ENCODE data around the gene BABAM2. TPM values are rescaled to one million over a fixed set of nuclear protein-coding genes. Genes with fewer than 3 reads are reported as not detected.
A peak's percentile ranks its signal among the peaks of the same experiment; 100 is the strongest.

BABAM2 gene
- polyA plus RNA-seq, 3 donors = 33.2 to 52.8 (median 49.3) TPM

GRCh38 chr2:28063492-28063962 is 173.0 kb downstream of the BABAM2 start:
- Histone ChIP-seq H4K20me1 (ENCODE audit: insufficient read depth, low read length) (no peaks in the 10 kb centered on the region), H3K27me3 (ENCODE audit: control insufficient read depth in 2 of 2, insufficient read depth in 2 of 2, low read length in 2 of 2) (no peaks in the 10 kb centered on the region), H3K4me1 (ENCODE audit: control insufficient read depth in 1 of 2, insufficient read depth in 2 of 2, low read length in 2 of 2) (peaks cover 10 to 14% of the 10 kb centered on the region in 2 donors), H3K9me3 (replicated peaks in 1 of 2; ENCODE audit: control insufficient read depth in 1 of 2, insufficient read depth in 1 of 2, low read length in 2 of 2) (peaks cover 0 to 4% of the 10 kb centered on the region in 2 donors), H3K4me2 (replicated peaks; ENCODE audit: extremely low read depth, low read length, poor library complexity, severe bottlenecking) (no peak overlapping the region), H3K27ac (ENCODE audit: low read depth in 1 of 2, low read length in 2 of 2) (no peak overlapping the region), H3K9ac (ENCODE audit: insufficient read depth, low read length, poor library complexity, severe bottlenecking) (no peak overlapping the region), H2AFZ (ENCODE audit: insufficient read depth, low read depth, low read length, poor library complexity, severe bottlenecking) (no peak overlapping the region), H3K36me3 (replicated peaks in 1 of 2; ENCODE audit: control insufficient read depth in 1 of 2, insufficient read depth in 2 of 2, low read length in 2 of 2) (peaks cover 0 to 4% of the 10 kb centered on the region in 2 donors), H3K4me3 (replicated peaks in 1 of 3; ENCODE audit: low read depth in 2 of 3, low read length in 3 of 3) (no peak overlapping the region), H3K79me2 (ENCODE audit: insufficient read depth, low read length) (no peaks in the 10 kb centered on the region)
- Mint-ChIP-seq H3K4me3 (no peak overlapping the region), H3K27ac (peak overlapping the region in 1 of 7 donors; percentile 27), H3K4me1 (peaks cover 15% of the 10 kb centered on the region), H3K27me3 (ENCODE audit: low read depth in 3 of 3) (peaks cover 0 to 1% (median 0%) of the 10 kb centered on the region in 3 donors), H3K9me3 (peaks cover 0 to 6% (median 2%) of the 10 kb centered on the region in 7 donors), H3K36me3 (peaks cover 6 to 12% of the 10 kb centered on the region in 2 donors)
- intact Hi-C loops (cut with micrococcal nuclease) = no loop called here
- DNase-seq = no peak
- TF ChIP-seq, protein P1, sequence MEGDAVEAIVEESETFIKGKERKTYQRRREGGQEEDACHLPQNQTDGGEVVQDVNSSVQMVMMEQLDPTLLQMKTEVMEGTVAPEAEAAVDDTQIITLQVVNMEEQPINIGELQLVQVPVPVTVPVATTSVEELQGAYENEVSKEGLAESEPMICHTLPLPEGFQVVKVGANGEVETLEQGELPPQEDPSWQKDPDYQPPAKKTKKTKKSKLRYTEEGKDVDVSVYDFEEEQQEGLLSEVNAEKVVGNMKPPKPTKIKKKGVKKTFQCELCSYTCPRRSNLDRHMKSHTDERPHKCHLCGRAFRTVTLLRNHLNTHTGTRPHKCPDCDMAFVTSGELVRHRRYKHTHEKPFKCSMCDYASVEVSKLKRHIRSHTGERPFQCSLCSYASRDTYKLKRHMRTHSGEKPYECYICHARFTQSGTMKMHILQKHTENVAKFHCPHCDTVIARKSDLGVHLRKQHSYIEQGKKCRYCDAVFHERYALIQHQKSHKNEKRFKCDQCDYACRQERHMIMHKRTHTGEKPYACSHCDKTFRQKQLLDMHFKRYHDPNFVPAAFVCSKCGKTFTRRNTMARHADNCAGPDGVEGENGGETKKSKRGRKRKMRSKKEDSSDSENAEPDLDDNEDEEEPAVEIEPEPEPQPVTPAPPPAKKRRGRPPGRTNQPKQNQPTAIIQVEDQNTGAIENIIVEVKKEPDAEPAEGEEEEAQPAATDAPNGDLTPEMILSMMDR (IDR thresholded peaks at IDR 0.05) = no peak

GRCh38 chr2:28067602-28068001 is 177.1 kb downstream of the BABAM2 start:
- no peak overlapping the region for H3K4me2 ChIP-seq (replicated peaks; ENCODE audit: extremely low read depth, low read length, poor library complexity, severe bottlenecking)
- no peak for DNase-seq
- no peaks in the 10 kb centered on the region for H3K79me2 ChIP-seq (ENCODE audit: insufficient read depth, low read length)
- H4K20me1 ChIP-seq (ENCODE audit: insufficient read depth, low read length) = no peaks in the 10 kb centered on the region
- H3K27ac Mint-ChIP-seq = peak overlapping the region in 3 of 7 donors; percentile 15 to 63 (median 52)
- WGBS (ENCODE audit: insufficient coverage) = no CpG with 5 or more reads among the region's 1 CpG
- H3K9ac ChIP-seq (ENCODE audit: insufficient read depth, low read length, poor library complexity, severe bottlenecking) = no peak overlapping the region
- peaks cover 18 to 25% of the 10 kb centered on the region in 2 donors for H3K4me1 ChIP-seq (ENCODE audit: control insufficient read depth in 1 of 2, insufficient read depth in 2 of 2, low read length in 2 of 2)
- H3K4me3 ChIP-seq (replicated peaks in 1 of 3; ENCODE audit: low read depth in 2 of 3, low read length in 3 of 3) = no peak overlapping the region
- no peak overlapping the region for H3K4me3 Mint-ChIP-seq
- H2AFZ ChIP-seq (ENCODE audit: insufficient read depth, low read depth, low read length, poor library complexity, severe bottlenecking) = no peak overlapping the region
- TF ChIP-seq, protein P1 (IDR thresholded peaks at IDR 0.05) = no peak
- H3K9me3 Mint-ChIP-seq = peaks cover 0 to 6% (median 2%) of the 10 kb centered on the region in 7 donors
- no peaks in the 10 kb centered on the region for H3K9me3 ChIP-seq (replicated peaks in 1 of 2; ENCODE audit: control insufficient read depth in 1 of 2, insufficient read depth in 1 of 2, low read length in 2 of 2)
- peak overlapping the region in 1 of 2 donors; percentile 23 for H3K27ac ChIP-seq (ENCODE audit: low read depth in 1 of 2, low read length in 2 of 2)
- H3K27me3 Mint-ChIP-seq (ENCODE audit: low read depth in 3 of 3) = peaks cover 0 to 1% (median 0%) of the 10 kb centered on the region in 3 donors
- H3K27me3 ChIP-seq (ENCODE audit: control insufficient read depth in 2 of 2, insufficient read depth in 2 of 2, low read length in 2 of 2) = no peaks in the 10 kb centered on the region
- intact Hi-C loops (cut with micrococcal nuclease) = no loop called here
- peaks cover 27% of the 10 kb centered on the region for H3K4me1 Mint-ChIP-seq
- H3K36me3 ChIP-seq (replicated peaks in 1 of 2; ENCODE audit: control insufficient read depth in 1 of 2, insufficient read depth in 2 of 2, low read length in 2 of 2) = no peaks in the 10 kb centered on the region
- H3K36me3 Mint-ChIP-seq = peaks cover 7 to 8% of the 10 kb centered on the region in 2 donors
